Measurements from ENCODE around the gene DGCR2.

DNA sequence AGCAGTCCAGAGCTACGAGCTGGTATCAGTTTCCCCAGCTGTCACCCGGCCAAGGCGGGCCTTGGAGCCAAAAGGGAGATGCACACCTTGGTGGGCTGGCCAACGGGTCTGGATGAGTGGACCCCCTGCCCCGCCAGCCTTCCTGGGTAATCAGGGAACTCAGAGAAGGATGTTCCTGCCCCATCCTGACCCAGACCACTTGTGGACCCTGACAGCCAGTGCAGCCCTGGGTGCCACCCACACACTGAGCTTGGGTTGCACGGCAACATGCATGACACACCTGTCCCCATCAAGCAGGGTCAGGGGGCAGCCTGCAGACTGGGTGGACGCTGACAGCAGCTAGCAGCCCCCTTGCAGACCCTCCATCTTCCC, 47.7 kb upstream of the DGCR2 start:
- TF ChIP-seq, protein P1, sequence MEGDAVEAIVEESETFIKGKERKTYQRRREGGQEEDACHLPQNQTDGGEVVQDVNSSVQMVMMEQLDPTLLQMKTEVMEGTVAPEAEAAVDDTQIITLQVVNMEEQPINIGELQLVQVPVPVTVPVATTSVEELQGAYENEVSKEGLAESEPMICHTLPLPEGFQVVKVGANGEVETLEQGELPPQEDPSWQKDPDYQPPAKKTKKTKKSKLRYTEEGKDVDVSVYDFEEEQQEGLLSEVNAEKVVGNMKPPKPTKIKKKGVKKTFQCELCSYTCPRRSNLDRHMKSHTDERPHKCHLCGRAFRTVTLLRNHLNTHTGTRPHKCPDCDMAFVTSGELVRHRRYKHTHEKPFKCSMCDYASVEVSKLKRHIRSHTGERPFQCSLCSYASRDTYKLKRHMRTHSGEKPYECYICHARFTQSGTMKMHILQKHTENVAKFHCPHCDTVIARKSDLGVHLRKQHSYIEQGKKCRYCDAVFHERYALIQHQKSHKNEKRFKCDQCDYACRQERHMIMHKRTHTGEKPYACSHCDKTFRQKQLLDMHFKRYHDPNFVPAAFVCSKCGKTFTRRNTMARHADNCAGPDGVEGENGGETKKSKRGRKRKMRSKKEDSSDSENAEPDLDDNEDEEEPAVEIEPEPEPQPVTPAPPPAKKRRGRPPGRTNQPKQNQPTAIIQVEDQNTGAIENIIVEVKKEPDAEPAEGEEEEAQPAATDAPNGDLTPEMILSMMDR (IDR thresholded peaks at IDR 0.05; ENCODE audit: insufficient read depth, low read length, poor library complexity, severe bottlenecking) = no peak
- no peak for TF ChIP-seq EZH2phosphoT487 (conservative IDR thresholded peaks at IDR 0.05; ENCODE audit: low read length)
